GM18526 (cell line): ENCODE results near the gene ZNF480.
A peak's percentile ranks its signal among the peaks of the same experiment; 100 is the strongest.

ENCODE experiments used
- POLR2A ChIP-seq: IDR thresholded peaks from 3 replicates; pipeline ENCODE4 v1.6.1; 2011; ENCODE audit not compliant: insufficient read length; ENCODE audit errors: extremely low read depth

The ZNF480 gene

DNA sequence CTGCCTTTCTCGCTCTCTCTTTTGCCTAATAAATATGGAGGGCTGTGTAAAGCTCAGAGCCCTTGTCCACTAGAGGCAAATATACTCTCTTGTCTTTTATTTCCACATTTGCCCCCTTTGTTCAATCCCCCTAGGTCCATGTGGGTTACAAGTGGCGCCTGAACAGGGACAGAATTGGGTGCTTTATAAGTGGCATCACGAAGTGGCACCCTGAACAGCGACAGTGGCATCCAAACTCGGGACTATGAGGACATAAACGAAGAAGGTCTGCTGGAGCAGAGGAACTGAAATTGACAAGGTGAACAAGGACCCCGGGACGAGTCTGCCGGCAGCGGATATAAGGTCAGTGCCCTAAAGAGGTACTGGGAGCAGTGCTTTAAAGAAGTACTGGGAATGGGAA, 34.8 kb downstream of the ZNF480 start:
- TF ChIP-seq POLR2A: no peak

GRCh38 chr19:52335768-52336116, 38.8 kb downstream of the ZNF480 start:
- TF ChIP-seq POLR2A: no peak

GRCh38 chr19:52336117-52336790, 39.3 kb downstream of the ZNF480 start, which contains the start of gene ZNF610:
TSS of gene ZNF610 (plus strand) at chr19:52336243. CDS start at chr19:52349173, 12,930 bp downstream.
- TF ChIP-seq POLR2A: no peak

DNA sequence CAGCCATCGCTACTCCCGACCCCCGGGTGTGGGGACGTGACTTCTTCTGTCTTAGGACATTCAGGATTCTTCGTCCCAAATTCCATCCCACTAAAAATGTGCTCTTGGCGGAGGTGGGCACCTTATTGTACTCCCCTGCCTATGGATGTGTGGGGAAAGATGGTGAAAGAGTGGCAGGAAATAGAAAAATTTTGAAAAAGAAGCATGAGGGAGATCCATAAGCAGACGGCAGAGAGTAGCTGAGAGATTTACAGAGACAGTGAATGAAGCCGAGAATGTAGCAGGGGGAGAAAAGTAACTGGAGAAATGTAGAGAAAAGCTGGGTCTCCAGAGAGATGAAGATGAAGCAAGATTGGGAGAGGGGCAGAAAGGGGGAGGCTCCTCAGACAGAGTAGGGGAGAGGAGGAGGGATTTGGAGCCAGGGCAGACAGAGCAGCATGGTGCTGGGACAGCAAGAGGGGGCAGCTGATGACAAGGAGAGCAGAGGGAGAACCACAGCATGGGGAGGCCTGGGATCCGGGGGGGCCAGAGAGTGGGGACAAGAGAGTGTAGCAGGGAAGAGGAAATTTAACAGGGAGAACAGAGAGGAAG, 39.9 kb downstream of the ZNF480 start:
- no peak for TF ChIP-seq POLR2A

GRCh38 chr19:52343548-52343947, 46.6 kb downstream of the ZNF480 start:
- no peak for TF ChIP-seq POLR2A

- no peak for TF ChIP-seq POLR2A
Measured at GRCh38 chr19:52345162-52345561, 48.2 kb downstream of the ZNF480 start.

DNA sequence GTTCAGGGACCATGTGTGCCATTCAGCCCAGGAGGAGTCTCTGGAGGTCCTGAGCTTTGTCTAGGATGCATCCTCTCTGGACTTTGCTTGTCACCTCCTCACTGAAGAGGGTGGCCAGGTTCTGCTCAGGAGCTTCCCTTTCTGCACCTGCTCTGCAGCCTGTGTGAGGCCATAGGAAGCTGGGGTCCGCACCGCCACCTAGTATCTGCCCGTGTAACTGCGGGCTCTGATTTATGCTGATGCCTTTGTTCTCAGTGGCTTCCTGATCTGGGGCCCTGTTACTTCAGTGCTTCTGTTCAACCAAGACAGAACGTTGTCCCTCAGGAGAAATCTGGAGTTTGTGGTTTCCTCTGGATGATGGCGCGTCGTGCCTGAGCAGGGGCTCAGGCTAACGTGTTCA, 54.5 kb downstream of the ZNF480 start:
- TF ChIP-seq POLR2A: no peak

- TF ChIP-seq POLR2A: no peak
Measured at GRCh38 chr19:52366414-52366824, 69.5 kb downstream of the ZNF480 start.

- peak; percentile 61 for TF ChIP-seq POLR2A
Measured at GRCh38 chr19:52369559-52370340, 72.8 kb downstream of the ZNF480 start, which contains the start of gene ZNF880. TSS of gene ZNF880 (plus strand) at chr19:52369923. CDS start at chr19:52369966, 43 bp downstream.

DNA sequence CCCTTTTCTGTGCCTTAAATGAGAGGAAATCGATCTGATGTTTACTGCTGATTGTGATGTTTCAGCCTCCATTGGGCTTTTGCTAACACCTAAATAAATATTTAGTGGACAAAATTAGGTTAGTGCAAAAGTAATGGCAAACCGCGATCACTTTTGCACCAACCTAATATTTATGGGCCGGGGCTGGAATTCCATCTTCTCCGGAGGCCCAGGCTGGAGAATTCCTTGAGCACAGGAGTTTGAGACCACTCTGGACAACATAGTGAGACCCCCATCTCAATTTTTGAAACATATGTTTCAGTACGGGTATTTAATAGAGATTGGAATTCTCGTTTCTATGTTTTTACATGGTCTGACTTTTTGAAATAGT, 73.4 kb downstream of the ZNF480 start:
- TF ChIP-seq POLR2A: no peak
